Dendritic cell treated with granulocyte-macrophage colony-stimulating factor and Interleukin-4, amounts not matched to agents 40 ng/mL and 50 ng/mL, for 4 days (primary cell): ENCODE data around the gene CEACAM4.
A peak's percentile ranks its signal among the peaks of the same experiment; 100 is the strongest.
"Not testable (repeated sequence)": the region's sequence is repeated elsewhere in the genome, so short reads cannot be mapped to it uniquely, and the experiment has no call there.

Source experiments
- H3K27ac Mint-ChIP-seq: one replicate; pipeline ENCODE4 v1.8.0; 2022; ENCODE audit warnings: mild to moderate bottlenecking, mixed read lengths
- H3K27me3 Mint-ChIP-seq: one replicate; pipeline ENCODE4 v1.8.0; 2022; ENCODE audit warnings: mild to moderate bottlenecking, mixed read lengths
- H3K36me3 Mint-ChIP-seq: one replicate; pipeline ENCODE4 v1.8.0; 2022; ENCODE audit warnings: low read depth, mixed read lengths
- H3K4me1 Mint-ChIP-seq: one replicate; pipeline ENCODE4 v1.8.0; 2022; ENCODE audit warnings: low read depth, mixed read lengths
- H3K4me3 Mint-ChIP-seq: one replicate; pipeline ENCODE4 v1.8.0; 2022; ENCODE audit warnings: mild to moderate bottlenecking, moderate library complexity, mixed read lengths
- H3K9me3 Mint-ChIP-seq: one replicate; pipeline ENCODE4 v1.8.0; 2022; ENCODE audit warnings: mixed read lengths
- intact Hi-C: fragments of 100-400 bp; cut with micrococcal nuclease; formaldehyde crosslinking; loops from one replicate; pipeline ENCODE4 v1.15.0; 2022

The CEACAM4 gene

GRCh38 chr19:41626877-41627276, at the start of gene CEACAM4:
TSS of gene CEACAM4 (minus strand) at chr19:41627074. CDS start at chr19:41626963, 111 bp downstream.
- peak within 1 kb of the TSS; percentile 88 for H3K4me3 Mint-ChIP-seq
- H3K9me3 Mint-ChIP-seq = peaks cover 9% of the 10 kb centered on the region
- no peaks in the 10 kb centered on the region for H3K36me3 Mint-ChIP-seq
- intact Hi-C loops = no loop called here
- H3K27me3 Mint-ChIP-seq = no peaks in the 10 kb centered on the region
- H3K27ac Mint-ChIP-seq = peak within 1 kb of the TSS; percentile 95
- peaks cover 61% of the 10 kb centered on the region for H3K4me1 Mint-ChIP-seq

GRCh38 chr19:41671486-41671885, 44.6 kb upstream of the CEACAM4 start:
- Mint-ChIP-seq H3K36me3 (no peaks in the 10 kb centered on the region), H3K9me3 (peaks cover 13% of the 10 kb centered on the region), H3K4me3 (no peak overlapping the region), H3K4me1 (no peaks in the 10 kb centered on the region), H3K27me3 (peaks cover 44% of the 10 kb centered on the region), H3K27ac (no peak overlapping the region)
- intact Hi-C loops = no loop called here

GRCh38 chr19:41670755-41671154, 43.9 kb upstream of the CEACAM4 start:
- intact Hi-C loops = no loop called here
- Mint-ChIP-seq H3K36me3 (no peaks in the 10 kb centered on the region), H3K27me3 (peaks cover 42% of the 10 kb centered on the region), H3K27ac (no peak overlapping the region), H3K4me3 (no peak overlapping the region), H3K9me3 (peaks cover 21% of the 10 kb centered on the region), H3K4me1 (no peaks in the 10 kb centered on the region)

GRCh38 chr19:41668315-41668714, 41.4 kb upstream of the CEACAM4 start:
- Mint-ChIP-seq H3K27ac (no peak overlapping the region), H3K4me1 (no peaks in the 10 kb centered on the region), H3K9me3 (peaks cover 45% of the 10 kb centered on the region), H3K4me3 (no peak overlapping the region), H3K27me3 (peaks cover 42% of the 10 kb centered on the region), H3K36me3 (no peaks in the 10 kb centered on the region)
- intact Hi-C loops = no loop called here

- H3K36me3 Mint-ChIP-seq = no peaks in the 10 kb centered on the region
- peaks cover 36% of the 10 kb centered on the region for H3K27me3 Mint-ChIP-seq
- H3K4me3 Mint-ChIP-seq = no peak overlapping the region
- no peaks in the 10 kb centered on the region for H3K4me1 Mint-ChIP-seq
- intact Hi-C loops = no loop called here
- H3K9me3 Mint-ChIP-seq = peaks cover 45% of the 10 kb centered on the region
- no peak overlapping the region for H3K27ac Mint-ChIP-seq
These were observed 39.2 kb upstream of the CEACAM4 start for GRCh38 chr19:41666075-41666474.

GRCh38 chr19:41657157-41657556, 30.3 kb upstream of the CEACAM4 start:
- intact Hi-C loops = no loop called here
- peaks cover 8% of the 10 kb centered on the region for H3K9me3 Mint-ChIP-seq
- no peaks in the 10 kb centered on the region for H3K4me1 Mint-ChIP-seq
- peaks cover 80% of the 10 kb centered on the region for H3K27me3 Mint-ChIP-seq
- no peak overlapping the region for H3K4me3 Mint-ChIP-seq
- no peak overlapping the region for H3K27ac Mint-ChIP-seq
- H3K36me3 Mint-ChIP-seq = no peaks in the 10 kb centered on the region

GRCh38 chr19:41656756-41657155, 29.9 kb upstream of the CEACAM4 start:
- H3K4me3 Mint-ChIP-seq, H3K9me3 Mint-ChIP-seq, H3K4me1 Mint-ChIP-seq, intact Hi-C loops, H3K36me3 Mint-ChIP-seq, H3K27ac Mint-ChIP-seq: not testable (repeated sequence)
- peaks cover 78% of the 10 kb centered on the region for H3K27me3 Mint-ChIP-seq

- Mint-ChIP-seq H3K27me3 (peaks cover 49% of the 10 kb centered on the region), H3K27ac (no peak overlapping the region), H3K4me3 (no peak overlapping the region), H3K9me3 (peaks cover 8% of the 10 kb centered on the region), H3K36me3 (no peaks in the 10 kb centered on the region), H3K4me1 (no peaks in the 10 kb centered on the region)
- intact Hi-C loops = no loop called here
These were observed 25.4 kb upstream of the CEACAM4 start for GRCh38 chr19:41652250-41652649.

GRCh38 chr19:41649827-41650226, 23.0 kb upstream of the CEACAM4 start:
- peaks cover 8% of the 10 kb centered on the region for H3K9me3 Mint-ChIP-seq
- H3K27ac Mint-ChIP-seq = no peak overlapping the region
- H3K4me1 Mint-ChIP-seq = no peaks in the 10 kb centered on the region
- intact Hi-C loops = no loop called here
- no peak overlapping the region for H3K4me3 Mint-ChIP-seq
- peaks cover 34% of the 10 kb centered on the region for H3K27me3 Mint-ChIP-seq
- no peaks in the 10 kb centered on the region for H3K36me3 Mint-ChIP-seq

- Mint-ChIP-seq H3K27me3 (peaks cover 11% of the 10 kb centered on the region), H3K4me3 (no peak overlapping the region), H3K4me1 (peaks cover 5% of the 10 kb centered on the region), H3K9me3 (no peaks in the 10 kb centered on the region), H3K36me3 (no peaks in the 10 kb centered on the region), H3K27ac (no peak overlapping the region)
- intact Hi-C loops = no loop called here
These were observed 19.8 kb upstream of the CEACAM4 start for GRCh38 chr19:41646589-41647204.

GRCh38 chr19:41641879-41642485, 15.1 kb upstream of the CEACAM4 start:
- intact Hi-C loops = no loop called here
- peaks cover 48% of the 10 kb centered on the region for H3K4me1 Mint-ChIP-seq
- no peaks in the 10 kb centered on the region for H3K27me3 Mint-ChIP-seq
- no peaks in the 10 kb centered on the region for H3K9me3 Mint-ChIP-seq
- no peaks in the 10 kb centered on the region for H3K36me3 Mint-ChIP-seq
- no peak overlapping the region for H3K27ac Mint-ChIP-seq
- H3K4me3 Mint-ChIP-seq = no peak overlapping the region

- intact Hi-C loops = no loop called here
- H3K4me3 Mint-ChIP-seq = no peak overlapping the region
- peaks cover 48% of the 10 kb centered on the region for H3K4me1 Mint-ChIP-seq
- no peaks in the 10 kb centered on the region for H3K36me3 Mint-ChIP-seq
- peaks cover 13% of the 10 kb centered on the region for H3K9me3 Mint-ChIP-seq
- H3K27ac Mint-ChIP-seq = no peak overlapping the region
- no peaks in the 10 kb centered on the region for H3K27me3 Mint-ChIP-seq
These were observed 11.8 kb upstream of the CEACAM4 start for GRCh38 chr19:41638641-41639081.

GRCh38 chr19:41637484-41637883, 10.6 kb upstream of the CEACAM4 start:
- Mint-ChIP-seq H3K36me3 (no peaks in the 10 kb centered on the region), H3K4me1 (peaks cover 48% of the 10 kb centered on the region), H3K27me3 (no peaks in the 10 kb centered on the region), H3K4me3 (no peak overlapping the region), H3K27ac (no peak overlapping the region), H3K9me3 (peaks cover 14% of the 10 kb centered on the region)
- intact Hi-C loops = no loop called here

- no peaks in the 10 kb centered on the region for H3K36me3 Mint-ChIP-seq
- intact Hi-C loops = no loop called here
- H3K27ac Mint-ChIP-seq = peak overlapping the region; percentile 95
- H3K4me3 Mint-ChIP-seq = no peak overlapping the region
- H3K4me1 Mint-ChIP-seq = peaks cover 52% of the 10 kb centered on the region
- no peaks in the 10 kb centered on the region for H3K27me3 Mint-ChIP-seq
- H3K9me3 Mint-ChIP-seq = peaks cover 9% of the 10 kb centered on the region
These were observed 1.2 kb upstream of the CEACAM4 start for GRCh38 chr19:41627966-41628675.
